HG03095 (cell line): ENCODE measurements around the gene IL17A.

ENCODE experiments used
- ATAC-seq: cut with Tn5 transposase; IDR thresholded peaks from one replicate; pipeline ENCODE4 v1.9.1; 2021; ENCODE audit warnings: moderate library complexity; ENCODE audit not compliant: unreplicated experiment

The IL17A gene

GRCh38 chr6:52210227-52210626 lies 24.1 kb downstream of the IL17A start:
- peak; percentile 84 for ATAC-seq

DNA sequence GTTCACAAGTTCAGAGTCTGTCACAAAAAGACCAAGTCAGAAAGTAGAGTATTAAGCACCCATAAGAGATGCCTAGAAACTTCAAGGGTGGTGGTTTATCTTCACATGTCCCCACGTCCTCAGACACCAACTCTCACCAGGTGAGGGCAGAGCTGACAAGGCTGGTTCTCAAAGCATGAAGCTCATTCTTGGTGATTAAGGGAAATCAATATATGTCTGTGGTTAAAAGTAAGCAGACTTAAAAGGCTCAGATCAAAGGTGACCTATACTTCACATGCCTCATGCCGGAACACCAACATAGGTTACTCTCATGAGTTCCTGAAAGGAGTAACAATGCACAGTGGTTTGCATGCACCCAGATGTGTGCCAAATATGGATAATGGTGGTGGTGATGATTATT lies 27.0 kb downstream of the IL17A start:
- ATAC-seq: no peak

DNA sequence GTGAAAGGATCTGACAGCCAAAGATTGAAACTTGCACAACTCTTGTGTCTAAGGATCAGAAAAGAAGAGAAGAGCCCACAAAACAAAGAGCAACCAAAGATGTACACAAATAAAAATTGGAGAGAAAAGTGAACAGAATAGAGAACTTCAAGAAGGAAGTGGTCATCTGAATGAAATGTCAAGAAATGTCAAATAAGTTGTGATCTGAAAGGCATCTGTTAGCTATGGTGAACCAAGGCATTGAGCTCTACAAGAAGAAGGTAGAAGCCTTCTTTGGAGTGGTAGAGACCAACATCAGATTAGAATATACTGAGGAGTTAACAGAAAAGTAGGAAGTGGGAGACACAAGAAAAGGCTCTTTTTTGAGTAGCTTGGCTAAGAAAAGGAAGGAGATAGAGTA lies 29.6 kb downstream of the IL17A start:
- no peak for ATAC-seq

- ATAC-seq: no peak
Observed at GRCh38 chr6:52216932-52217575, 30.9 kb downstream of the IL17A start.

- ATAC-seq: no peak
Observed at GRCh38 chr6:52217761-52218160, 31.6 kb downstream of the IL17A start.

DNA sequence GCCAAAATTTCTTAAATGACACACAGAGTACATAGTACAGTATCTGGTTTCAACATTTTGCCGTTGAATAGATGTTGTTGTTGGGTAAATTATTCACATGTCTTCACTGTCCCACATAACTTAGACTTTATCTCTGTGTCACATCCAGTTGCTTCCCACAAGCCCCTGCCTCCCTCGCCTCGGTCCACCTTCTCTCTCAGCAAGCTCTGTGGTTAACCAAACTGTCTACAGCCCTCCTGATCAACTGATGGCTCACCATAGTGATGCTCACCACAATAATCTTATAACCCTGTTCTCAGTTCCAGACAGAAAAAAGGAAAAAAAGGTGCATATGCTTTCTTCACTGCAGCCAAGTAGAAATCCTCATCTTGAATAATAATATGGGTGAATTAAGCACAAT lies 35.1 kb downstream of the IL17A start:
- ATAC-seq: peak; percentile 63

GRCh38 chr6:52227495-52227894 lies 41.3 kb downstream of the IL17A start:
- ATAC-seq: peak; percentile 100

DNA sequence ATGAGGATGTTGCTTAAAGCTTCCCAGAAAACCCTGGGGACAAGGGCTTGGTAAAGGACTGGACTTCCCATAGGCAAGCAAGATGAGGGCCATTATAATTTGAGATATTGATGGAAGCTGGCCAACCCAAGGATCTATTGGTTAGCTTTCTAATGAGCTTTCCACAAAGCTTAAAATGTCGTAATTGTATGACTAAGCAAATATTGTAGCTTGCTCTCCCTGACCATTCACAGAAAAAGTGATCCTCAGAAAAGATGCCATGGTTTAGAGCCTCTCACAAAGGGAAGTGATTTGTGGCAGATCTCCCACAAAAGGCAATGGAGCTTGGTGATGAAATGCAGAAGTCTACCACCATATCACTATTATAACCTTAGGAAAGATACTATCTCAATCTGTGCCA lies 44.5 kb downstream of the IL17A start:
- no peak for ATAC-seq

DNA sequence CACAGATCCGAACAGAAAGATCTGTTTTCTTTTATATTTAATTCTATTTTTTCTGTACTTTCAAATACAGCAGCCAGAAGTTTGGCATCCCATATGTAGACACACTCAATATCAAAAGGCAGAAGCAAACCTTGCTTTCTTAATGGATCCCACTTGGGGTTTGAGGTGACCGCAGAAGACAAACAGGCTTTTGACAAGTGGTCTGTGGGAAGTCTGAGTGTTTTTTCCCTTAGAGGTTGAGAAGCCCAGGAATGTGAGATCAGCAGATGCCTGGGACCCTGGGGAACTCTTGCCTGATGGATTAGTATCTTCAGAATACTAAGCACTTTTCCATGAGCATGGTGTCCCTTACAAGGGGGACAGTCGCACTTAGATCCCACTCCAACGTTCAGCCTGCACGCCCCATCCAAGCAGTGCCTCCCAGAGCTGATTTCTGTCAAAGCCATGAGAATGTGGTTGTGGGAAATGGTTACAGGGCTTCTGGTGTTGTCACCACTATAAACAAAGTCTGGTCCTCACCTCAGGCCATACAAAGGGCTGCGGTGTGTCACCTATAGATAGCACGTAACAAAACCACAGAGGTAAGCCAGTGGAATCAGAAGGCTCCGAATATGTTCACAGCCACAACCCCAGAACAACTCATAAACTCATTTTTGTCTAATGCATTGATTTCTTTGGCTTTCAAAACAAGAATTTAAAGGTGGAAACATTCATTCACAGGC lies 45.4 kb downstream of the IL17A start:
- no peak for ATAC-seq

GRCh38 chr6:52233005-52233404 lies 46.8 kb downstream of the IL17A start:
- no peak for ATAC-seq

- peak; percentile 80 for ATAC-seq
Observed at GRCh38 chr6:52233975-52234823, 48.0 kb downstream of the IL17A start.
